Effector CD8-positive, alpha-beta T cell (primary cell): ENCODE results near the gene DLGAP4.

Experiments used
- DNase-seq: peaks from one replicate; lab custom pipeline; 2025; lab: John Stamatoyannopoulos, UW

The DLGAP4 gene

DNA sequence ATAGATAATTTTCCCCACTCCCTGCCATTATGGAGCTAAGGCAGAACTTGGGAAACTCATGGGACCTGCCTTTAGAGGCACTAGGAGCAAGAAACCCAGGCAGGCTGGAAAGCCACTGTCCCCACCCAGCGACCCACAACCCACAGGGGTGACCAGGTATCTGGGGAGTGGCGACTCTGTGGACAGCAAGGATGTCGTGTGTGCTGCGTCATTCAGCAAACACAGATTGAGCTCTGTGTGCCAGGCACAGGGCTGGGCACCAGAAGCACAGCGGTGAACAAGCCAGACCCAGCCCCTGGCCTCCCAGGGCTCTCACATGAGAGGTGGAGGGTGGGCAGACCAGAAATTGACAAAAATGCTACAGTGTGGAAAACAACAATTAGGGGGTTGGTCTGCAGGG lies 27.7 kb downstream of the DLGAP4 start:
- no peak for DNase-seq

DNA sequence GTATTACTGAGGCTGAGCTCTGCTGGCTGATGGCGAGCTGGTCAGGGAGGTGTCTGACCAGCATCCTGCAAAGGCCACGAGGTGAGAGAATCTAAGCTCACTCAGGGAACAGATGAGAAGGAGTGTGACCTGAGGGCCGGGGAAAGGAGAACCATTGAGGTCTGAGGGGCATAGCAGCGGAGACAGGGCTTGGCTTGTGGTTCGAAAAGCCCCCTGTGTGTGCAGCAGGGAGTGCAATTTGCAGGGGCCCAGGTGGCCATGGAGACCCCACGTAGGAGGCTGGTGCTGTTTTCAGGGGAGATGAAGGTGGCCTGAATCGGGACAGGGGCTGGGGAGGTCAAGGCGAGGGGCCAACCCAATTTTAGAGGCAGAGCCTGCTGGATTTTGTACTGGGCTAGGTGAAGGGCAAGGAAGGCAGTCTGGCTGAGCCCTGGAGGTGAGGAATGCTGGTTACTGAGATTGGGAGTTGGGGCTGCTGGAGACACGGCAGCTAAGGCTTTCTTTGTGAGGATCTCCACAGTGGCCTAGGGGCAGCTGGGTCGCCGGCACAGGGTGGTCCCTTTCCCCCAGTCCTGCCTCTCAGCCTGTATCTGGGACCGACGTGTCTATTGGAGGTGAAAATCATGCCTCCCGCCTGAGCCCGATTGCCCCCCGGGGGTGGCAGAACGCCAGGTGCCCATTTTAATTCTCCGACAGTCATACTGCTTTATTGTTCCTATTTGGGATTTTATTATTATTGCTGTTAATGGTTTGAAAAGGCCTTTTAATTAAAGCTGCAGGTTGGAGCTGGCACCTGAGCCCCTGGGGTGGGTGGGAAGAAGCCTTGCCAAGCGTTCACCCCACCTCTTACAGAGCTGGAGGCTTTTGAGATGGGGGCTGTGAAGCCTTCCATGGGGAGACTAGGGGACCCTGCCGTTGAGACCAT lies 28.4 kb downstream of the DLGAP4 start:
- no peak for DNase-seq

DNA sequence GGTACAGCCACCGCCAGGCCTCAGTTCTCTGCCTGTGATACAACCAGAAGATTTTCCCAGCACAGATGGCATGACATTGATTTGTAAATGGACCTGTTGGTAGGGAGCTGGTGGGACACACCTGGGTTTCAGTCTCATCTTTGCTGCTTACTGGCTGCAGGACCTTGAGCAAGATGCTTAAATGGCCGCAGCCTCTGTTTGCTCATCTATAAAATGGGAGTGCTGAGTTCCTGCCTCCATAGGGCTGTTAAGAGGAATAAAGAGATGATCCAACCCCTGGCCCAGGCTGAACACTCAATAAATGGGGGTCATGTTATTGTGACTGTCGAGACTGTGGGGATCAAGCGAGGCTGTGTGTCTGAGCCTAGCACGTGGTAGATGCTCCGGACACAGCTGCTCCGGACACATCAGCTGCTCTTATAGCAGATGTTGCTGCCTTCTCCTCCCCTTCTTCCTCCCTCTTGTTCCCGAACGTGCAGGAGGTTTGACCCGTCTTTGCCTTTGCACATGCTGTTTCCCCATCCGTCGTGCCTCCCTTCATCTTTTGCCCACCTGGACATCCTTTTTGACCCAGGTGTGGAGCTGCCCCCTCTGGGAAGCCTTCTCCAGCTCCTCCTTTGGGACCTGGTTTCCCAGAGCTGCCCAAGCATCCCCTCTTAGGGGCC lies 29.2 kb downstream of the DLGAP4 start:
- DNase-seq = no peak

DNA sequence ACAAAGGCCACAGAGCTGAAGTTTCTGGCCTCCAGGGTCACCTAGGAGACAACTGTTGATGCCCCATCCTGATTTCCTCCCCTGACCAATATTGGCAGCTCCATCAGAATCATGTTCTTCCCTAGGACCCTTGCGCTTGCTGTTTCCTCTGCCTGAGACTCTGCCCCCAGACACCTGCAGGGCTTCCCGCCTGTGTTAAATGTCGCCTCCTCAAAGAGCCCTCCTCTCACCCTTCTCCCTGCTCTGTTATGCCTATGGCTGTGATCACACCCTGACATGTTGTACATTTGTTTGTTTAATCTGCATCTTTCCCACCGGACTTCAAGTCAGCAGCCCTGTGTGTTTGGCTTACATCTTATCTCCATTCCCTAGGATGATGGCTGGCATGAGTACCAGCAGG lies 30.1 kb downstream of the DLGAP4 start:
- no peak for DNase-seq

DNA sequence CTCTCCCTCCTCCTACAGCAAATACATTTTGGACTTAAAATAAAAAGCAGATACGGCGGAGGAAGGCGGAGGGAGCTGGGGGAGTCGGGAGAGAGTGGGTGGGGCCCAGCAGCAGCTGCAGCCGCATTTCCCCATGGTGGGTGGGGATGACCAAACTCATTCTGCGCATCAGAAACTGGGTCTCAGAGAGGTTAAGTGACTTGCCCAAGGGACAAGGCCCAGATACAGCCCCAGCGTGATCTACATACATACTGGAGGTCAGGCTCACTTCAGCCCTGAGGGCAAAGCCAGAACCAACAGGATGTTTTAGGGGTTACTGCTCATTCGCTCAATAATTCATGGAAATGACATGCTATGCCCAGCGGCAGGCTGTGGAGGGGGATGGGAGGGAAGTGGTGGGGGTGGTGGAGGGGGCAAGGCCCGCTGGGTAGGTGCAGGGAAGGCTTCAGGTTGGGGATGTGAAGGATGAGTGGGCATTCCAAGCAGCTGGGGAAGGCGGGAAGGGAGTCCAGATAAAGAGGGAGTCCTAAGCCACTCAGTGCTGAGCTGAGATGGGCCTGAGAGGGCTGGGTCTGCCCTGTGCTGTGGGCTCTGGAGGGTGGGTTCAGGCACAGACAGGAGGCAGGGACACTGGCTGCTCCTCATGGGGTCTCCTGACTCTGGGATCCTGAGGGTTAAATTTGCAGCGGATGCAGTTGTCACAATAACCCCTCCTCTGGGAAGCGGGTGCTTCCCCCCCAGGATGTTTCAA lies 31.0 kb downstream of the DLGAP4 start:
- no peak for DNase-seq

DNA sequence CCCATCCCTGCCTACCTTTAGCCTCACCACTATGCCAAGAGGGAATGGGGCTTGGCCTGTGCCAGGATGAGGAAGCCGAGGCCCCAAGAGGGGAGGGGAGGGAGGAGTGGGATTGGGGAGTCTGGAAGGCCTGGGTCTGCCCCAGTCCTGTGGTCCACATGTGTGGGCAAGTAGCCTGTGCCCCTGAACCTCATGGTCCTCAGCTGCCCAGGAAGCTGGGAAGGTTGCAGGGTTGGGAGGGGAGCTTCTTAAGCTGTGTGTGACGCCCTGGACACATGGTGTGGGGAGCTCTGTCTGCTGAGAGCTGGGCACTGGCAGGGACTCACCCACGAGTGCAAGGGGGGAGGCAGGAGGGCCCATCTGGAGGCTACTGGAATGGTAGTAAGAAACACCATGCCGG lies 31.7 kb downstream of the DLGAP4 start:
- no peak for DNase-seq

DNA sequence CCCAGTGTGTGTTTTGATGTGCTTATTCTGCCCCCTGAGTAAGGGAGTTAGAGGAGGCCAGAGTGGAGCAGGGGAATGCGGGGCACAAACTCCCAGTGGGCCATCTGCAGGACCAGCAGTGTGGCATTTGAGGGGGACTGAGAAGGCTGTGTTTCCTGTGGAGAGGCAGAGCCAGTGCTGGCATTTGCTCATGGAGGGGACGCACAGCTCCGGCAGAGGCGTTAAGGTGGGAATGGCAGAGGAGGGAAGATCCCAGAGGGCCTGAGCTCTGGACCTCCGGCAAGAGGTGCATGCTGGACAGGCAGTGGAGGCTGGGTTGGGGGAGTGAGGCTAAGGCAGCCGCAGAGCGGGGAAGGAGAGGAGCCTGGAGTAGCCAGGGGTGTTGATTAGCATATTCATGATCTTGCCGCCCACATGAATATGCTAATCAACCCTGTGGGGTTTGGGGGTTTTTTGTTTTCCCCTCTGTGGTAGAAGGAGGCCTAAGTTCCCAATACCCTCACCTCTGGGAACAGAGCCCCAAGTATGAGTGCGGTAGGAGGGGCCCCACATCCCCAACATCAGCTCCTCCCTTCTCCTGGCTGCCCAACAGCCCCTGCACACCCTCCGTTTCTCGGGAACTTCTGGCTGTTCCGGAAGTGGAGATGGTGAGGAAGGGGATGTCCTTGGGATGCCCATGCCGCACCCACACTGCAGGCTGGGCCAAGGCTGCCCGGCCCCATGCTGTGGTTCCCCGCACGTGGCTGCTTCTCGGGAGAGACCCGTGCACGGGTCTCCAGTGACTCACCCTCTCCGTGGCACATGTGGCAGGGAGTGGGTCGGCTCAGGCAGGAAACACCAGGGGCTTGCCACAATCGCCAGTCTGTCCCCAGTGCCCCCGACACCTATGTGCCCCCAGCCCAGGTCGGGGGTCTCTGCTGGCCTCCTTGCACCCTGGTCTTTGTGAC lies 33.8 kb downstream of the DLGAP4 start:
- no peak for DNase-seq

DNA sequence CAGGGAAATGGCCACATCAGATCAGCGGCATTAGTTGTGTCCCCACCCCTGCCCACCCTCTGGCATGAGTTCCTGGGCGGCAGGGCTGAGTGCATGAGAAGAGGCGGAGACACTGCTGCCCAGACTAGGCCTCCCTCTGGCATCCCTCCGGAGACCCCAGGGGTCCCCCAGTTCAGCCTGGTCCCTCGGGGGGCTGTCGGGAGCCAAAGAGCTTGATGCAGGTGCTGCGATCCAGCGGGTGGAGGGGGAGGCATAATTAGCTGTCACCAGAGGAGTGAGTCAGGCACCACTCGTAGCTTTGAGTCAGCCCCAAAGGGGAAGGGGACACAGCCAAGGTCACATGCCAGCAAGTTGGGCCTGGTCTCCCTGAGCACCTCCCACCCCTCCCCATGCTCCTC lies 34.5 kb downstream of the DLGAP4 start:
- DNase-seq = no peak

DNA sequence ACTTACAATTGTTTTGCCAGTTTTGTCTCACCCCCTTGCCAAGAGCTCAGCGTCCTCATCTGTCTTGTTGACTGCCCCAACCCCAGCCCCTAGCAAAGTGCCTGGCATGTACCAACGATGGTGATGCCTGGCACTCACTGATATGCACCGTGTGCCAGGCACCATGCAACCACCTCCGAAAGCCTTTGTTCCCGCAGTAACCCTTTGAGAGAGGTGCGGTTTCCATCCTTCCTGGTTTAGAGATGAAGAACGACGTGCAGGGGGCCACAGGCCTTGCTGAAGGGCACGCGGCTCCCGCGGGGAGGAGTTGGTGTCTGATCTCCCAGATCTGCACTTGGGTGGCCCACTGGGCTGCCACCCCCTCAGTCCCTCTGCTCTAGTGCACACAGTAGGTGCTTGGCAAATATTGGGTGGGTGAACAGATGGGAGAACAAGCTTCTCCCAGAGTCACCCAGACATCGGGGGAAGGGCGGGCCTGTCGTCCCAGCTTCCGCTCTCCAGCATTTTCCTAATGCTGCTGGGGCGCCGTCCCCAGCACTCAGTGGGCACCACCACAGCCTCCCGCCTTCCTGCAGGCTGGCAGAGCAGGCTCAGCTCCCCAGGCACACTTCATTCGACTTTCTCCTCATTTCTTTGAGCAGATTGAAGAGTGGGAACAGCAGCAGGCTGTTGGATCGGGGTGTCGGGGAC lies 35.3 kb downstream of the DLGAP4 start:
- DNase-seq = no peak

DNA sequence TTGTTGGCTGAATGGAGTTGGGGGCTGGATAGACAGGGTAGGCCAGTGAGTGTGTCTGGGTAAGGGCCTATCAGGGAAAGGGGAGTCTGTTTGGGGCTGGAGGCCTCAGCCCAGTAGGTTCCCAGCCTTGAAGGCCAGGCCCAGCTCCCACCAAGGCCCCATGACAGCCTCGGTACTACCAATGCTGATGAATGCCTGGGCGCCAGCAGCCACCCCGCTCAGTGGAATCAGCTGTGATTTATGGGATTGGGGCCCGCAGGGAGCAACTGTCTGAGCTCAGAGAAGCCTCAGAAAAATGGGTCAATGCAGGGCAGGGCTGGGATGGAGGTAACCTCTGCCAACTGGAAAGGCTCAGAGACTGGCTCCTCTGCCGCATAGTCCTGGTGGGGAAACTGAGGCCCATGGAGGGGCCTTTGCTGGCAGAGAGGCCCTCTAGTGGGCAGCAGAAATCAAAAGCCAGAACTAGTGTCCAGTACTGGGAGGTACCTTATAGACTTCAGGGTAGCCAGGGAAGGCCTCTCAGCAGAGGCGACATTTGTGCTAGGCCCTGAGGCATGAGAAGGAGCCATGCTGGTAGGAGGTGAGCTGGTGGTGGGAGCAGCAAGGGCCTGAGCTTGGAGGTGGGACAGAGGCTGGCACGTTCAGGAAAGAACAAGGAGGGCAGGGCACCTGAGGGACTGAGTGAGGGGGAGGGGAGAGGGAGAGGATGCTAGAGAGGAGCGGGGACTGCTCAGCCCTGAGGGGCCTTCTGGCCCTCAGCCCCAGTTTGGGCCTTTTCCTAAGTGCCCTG lies 36.4 kb downstream of the DLGAP4 start:
- DNase-seq = no peak

DNA sequence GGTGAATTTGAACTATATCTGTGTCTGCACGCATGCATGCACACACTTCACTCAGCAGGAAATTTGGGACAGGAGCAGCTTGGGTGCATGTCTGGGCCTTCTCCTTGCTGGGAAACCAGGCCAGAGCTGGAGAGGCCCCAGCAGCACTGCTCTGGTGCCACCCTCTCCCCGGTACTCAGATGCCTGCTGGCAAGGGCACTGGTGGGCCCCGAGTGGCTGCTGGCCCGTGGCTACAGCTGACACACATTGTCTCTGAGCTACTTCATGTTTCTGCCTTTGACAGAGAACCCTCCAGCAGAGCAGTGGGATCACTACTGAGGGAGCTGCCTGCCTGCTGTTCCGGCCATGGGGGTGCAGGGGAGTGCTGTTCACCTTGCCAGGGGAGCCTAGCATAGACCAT lies 37.5 kb downstream of the DLGAP4 start:
- no peak for DNase-seq

DNA sequence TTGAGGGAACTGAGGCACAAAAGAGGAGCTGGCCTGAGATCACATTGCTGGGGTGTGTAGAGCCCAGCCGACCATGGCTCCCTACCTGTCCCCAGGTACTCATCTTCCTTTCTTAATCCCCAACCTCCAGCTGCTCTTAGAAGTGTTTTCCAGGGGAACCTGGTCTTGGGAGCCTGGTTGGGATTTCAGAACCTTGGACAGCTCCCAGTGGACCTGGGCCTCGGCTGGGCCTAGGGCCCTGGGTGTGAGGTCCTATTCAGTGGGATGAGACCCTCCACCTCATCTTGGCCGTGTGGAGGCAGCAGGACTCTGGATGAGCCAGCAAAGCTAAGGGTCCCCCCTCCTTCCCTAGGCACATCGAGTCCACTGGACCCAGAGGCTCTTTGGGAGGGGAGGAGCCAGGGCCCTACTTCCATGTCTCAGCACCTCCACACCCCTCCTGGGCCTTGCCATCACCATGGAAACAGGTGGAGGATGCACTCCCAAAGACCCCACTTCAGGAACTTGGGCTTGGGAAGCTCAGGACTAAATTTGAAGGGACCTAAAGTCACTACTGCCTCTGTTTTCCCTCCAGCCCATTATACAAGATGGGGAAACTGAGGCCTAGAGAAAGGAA lies 38.5 kb downstream of the DLGAP4 start:
- no peak for DNase-seq

DNA sequence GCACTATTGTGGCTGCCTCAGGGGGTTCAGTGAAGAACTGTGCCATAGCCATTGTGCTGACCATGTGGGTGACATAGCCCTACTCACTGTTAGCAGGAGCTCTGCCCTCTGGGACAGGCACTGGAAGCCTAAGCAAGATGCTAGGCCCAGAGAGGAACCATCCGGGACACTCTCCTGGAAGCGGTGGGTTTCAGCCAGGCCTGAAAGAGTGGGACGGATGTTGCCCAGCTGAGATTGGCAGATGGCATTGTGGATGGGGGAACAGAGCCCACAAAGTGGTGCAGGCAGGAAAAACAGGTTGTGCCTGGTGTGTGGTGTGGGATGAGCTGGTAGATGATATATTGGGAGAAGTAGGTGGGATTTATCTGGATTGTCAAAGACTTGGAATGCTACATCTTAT lies 40.1 kb downstream of the DLGAP4 start:
- DNase-seq = no peak

DNA sequence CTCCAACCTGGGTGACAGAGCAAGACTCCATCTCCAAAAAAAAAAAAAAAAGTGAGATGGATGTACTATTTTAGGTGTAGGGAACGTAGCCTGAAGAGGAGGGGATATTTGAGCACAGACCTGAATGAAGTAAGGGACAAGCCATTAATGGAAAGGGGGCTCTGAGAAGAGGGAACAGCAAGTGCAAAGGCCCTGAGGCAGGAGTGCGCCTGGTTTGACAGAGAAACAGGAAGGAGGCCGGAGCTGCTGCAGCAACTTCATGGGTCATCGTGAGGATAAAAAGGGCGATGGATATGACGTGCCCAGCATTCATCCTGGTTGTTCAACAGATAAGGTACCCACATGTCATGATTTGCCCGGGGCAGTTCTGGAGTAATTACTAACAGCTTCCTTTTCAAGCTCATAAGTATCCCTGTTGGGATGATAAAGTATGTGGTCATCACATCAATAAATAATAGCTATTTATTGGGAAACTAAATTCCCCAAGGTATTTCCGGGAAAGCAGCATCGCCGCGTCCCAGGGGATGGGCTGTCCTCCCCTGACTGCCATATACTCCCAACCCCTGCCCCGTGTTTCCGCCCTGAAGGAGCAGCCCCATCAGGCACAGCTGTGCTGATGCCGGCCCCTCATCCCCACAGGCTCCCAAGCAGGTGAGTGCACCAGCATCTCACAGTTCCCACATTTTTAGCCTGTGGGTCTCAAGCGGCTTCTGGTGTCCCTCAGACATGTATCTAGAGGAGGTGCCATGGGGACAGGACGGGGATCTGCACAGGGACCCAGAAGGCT lies 43.4 kb downstream of the DLGAP4 start:
- no peak for DNase-seq

DNA sequence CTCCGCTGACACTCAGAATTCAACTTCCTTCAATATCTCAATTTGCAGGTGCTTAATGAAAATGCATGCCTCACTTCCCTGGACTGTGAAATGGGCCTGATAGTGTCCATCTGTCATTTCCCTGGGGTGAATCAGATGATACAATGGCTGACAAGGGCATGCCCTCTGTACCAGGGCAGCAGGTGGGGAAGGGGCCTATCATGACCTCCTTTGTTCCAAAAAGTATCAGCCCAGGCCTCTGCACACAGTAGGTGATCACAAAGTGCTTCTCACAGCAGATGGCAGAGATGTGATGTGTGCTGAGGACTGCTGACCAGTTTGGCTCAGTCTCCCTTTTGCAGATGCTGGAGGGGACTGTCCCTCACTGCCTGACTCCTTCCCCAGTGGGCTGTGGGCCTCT lies 44.3 kb downstream of the DLGAP4 start:
- DNase-seq = no peak

DNA sequence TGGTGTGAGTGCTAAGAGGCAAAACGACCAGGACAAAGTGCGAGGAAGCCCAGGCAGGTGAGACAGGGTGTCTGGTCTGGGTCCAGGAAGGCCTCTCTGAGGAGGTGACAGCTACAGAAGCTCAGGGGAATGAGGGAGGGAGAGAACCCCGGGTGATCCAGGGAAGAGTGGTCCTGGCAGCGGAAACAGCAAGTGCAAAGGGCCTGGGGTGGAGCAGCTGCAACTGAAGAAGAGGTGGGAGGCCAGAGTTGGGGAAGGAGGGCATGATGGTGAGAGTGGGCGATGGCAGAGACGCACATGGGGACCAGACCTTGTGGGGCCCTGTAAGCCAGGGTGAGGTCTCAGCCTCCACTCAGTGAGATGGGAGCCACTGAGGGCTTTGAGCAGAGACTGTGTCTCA lies 45.8 kb downstream of the DLGAP4 start:
- no peak for DNase-seq

DNA sequence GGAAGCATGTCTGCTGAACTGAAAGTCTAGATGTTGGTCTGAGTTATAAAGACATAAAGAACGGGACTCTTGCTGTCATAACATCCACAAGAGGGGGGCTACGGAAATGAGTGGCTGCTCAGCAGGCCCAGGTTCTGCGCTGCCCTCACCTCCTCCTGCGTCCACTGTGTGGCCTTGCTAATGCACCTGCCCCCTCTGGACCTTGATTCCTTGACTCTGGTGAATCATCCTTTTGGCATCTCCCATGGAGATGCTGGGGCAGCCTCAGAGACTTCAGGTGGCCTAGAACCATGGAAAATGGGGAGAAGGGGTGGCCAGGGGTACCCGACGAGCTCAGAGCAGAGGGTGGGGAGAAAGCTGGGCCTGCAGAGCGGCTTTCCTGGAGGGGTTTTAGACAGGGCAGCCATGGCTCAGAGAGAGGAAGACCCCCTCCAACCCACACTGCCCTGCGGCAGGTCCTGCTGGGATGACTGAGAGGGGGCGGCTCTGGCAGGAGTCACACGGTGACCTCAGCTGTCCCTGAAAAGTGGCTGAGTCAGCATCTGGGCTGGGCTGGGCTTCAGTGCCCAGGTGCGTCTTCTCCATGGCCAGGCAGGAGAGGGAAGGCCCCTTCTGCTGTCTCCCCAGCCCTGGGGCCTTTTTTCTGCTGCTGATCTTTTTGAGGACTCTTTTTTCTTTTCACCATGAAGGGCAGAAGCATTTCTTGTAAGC lies 46.9 kb downstream of the DLGAP4 start:
- DNase-seq = no peak

DNA sequence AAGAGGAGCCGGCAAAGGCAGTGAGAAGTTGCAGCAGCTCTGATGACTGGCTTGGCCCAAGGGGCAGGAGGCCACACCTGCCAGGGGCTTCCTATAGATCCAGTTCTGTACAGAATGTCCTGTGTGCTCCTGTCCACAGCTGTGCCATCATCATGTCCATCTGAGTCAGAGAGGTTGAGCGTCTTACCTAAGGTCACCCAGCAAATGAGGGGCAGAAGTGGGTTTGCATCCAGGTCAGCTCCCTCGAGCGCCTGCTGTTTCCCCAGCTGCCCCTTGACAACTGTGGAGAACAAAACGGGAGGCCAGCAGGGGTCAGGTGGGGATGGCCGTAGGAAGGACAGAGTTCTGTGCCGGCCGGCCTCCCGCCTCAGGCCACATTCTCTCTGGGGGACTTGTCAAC lies 47.6 kb downstream of the DLGAP4 start:
- no peak for DNase-seq
